ENCODE measurements around the gene ARCN1.

Gene ARCN1

GRCh38 chr11:118619444-118620197 is 47.4 kb downstream of the ARCN1 start:
- no peak for DNase-seq (ENCODE audit: insufficient read length)
- no peak for FAIRE-seq
- TF ChIP-seq POLR2A (IDR thresholded peaks at IDR 0.05; ENCODE audit: low read depth, low read length) (no peak), POLR2AphosphoS5 (IDR thresholded peaks at IDR 0.05; ENCODE audit: low read depth, low read length) (no peak), TAF1 (IDR thresholded peaks at IDR 0.05; ENCODE audit: borderline replicate concordance, low read depth, low read length) (no peak)

DNA sequence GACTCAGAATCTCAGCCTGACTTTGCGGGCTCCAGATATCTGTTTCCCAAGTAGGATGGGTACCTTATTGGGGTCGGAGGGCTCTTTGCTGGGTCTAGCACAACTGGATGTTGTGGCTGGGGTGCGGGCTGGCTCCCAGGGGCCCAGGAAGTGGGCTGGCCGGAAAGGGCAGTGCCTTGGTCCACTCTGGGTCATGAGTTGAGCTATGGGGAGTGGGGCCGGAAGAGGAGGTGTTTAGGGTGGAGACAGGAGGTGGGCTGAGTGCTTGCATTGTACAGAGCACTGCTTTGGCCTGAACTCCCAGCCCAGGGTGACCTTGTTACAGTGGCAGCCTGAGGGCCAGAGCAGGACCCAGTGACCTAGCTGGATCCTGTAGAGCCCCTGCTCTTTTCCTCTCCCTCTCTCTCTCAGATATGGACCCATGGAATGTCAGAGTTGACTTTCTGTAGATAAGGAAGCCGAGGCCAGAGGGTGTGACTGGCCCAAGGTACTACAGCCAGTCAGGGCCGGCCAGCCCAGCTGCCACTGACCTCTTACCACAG is 48.4 kb downstream of the ARCN1 start:
- no peak for FAIRE-seq
- no peak for DNase-seq (ENCODE audit: insufficient read length)

GRCh38 chr11:118621071-118621783 is 49.0 kb downstream of the ARCN1 start:
- FAIRE-seq: no peak
- no peak for TF ChIP-seq TAF1 (IDR thresholded peaks at IDR 0.05; ENCODE audit: borderline replicate concordance, low read depth, low read length)
- TF ChIP-seq POLR2AphosphoS5 (IDR thresholded peaks at IDR 0.05; ENCODE audit: low read depth, low read length): no peak
- TF ChIP-seq POLR2A (IDR thresholded peaks at IDR 0.05; ENCODE audit: low read depth, low read length): no peak
- no peak for DNase-seq (ENCODE audit: insufficient read length)

More for the DNA sequence above, 48.4 kb downstream of the ARCN1 start:
- no peak for TF ChIP-seq TAF1 (IDR thresholded peaks at IDR 0.05; ENCODE audit: borderline replicate concordance, low read depth, low read length)
- no peak for TF ChIP-seq POLR2AphosphoS5 (IDR thresholded peaks at IDR 0.05; ENCODE audit: low read depth, low read length)
- TF ChIP-seq POLR2A (IDR thresholded peaks at IDR 0.05; ENCODE audit: low read depth, low read length): no peak

- FAIRE-seq (no peak), DNase-seq (ENCODE audit: insufficient read length) (no peak)
- no peak for TF ChIP-seq POLR2AphosphoS5 (IDR thresholded peaks at IDR 0.05; ENCODE audit: low read depth, low read length)
- no peak for TF ChIP-seq TAF1 (IDR thresholded peaks at IDR 0.05; ENCODE audit: borderline replicate concordance, low read depth, low read length)
- no peak for TF ChIP-seq POLR2A (IDR thresholded peaks at IDR 0.05; ENCODE audit: low read depth, low read length)
Observed at GRCh38 chr11:118621784-118622375, 49.7 kb downstream of the ARCN1 start.

- TF ChIP-seq TAF1 (IDR thresholded peaks at IDR 0.05; ENCODE audit: borderline replicate concordance, low read depth, low read length): no peak
- FAIRE-seq (no peak), DNase-seq (ENCODE audit: insufficient read length) (no peak)
Observed at GRCh38 chr11:118622376-118623268, 50.4 kb downstream of the ARCN1 start.

GRCh38 chr11:118623269-118623655 is 51.1 kb downstream of the ARCN1 start:
- TF ChIP-seq POLR2A (IDR thresholded peaks at IDR 0.05; ENCODE audit: low read depth, low read length): no peak
- no peak for TF ChIP-seq TAF1 (IDR thresholded peaks at IDR 0.05; ENCODE audit: borderline replicate concordance, low read depth, low read length)
- TF ChIP-seq POLR2AphosphoS5 (IDR thresholded peaks at IDR 0.05; ENCODE audit: low read depth, low read length): no peak
- FAIRE-seq: no peak
- DNase-seq (ENCODE audit: insufficient read length): no peak

- DNase-seq (ENCODE audit: insufficient read length) (no peak), FAIRE-seq (no peak)
- no peak for TF ChIP-seq POLR2A (IDR thresholded peaks at IDR 0.05; ENCODE audit: low read depth, low read length)
- no peak for TF ChIP-seq POLR2AphosphoS5 (IDR thresholded peaks at IDR 0.05; ENCODE audit: low read depth, low read length)
- TF ChIP-seq TAF1 (IDR thresholded peaks at IDR 0.05; ENCODE audit: borderline replicate concordance, low read depth, low read length): no peak
Observed at GRCh38 chr11:118625036-118625690, 53.0 kb downstream of the ARCN1 start.

GRCh38 chr11:118625976-118626375 is 53.8 kb downstream of the ARCN1 start:
- no peak for FAIRE-seq
- no peak for DNase-seq (ENCODE audit: insufficient read length)
- TF ChIP-seq TAF1 (IDR thresholded peaks at IDR 0.05; ENCODE audit: borderline replicate concordance, low read depth, low read length): no peak
- TF ChIP-seq POLR2A (IDR thresholded peaks at IDR 0.05; ENCODE audit: low read depth, low read length): no peak
- no peak for TF ChIP-seq POLR2AphosphoS5 (IDR thresholded peaks at IDR 0.05; ENCODE audit: low read depth, low read length)

DNA sequence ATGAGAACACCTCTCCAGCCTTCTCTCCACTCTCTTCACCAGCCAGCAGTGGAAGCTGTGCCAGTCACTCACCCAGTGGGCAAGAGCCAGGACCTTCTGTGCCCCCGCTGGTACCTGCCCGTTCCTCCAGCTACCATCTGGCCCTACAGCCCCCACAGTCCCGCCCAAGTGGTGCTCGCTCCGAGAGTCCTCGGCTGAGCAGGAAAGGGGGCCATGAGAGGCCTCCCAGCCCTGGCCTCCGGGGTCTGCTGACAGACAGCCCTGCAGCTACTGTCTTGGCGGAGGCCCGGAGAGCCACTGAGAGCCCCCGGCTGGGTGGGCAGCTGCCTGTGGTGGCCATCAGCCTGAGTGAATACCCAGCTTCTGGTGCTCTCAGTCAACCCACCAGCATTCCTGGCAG is 55.4 kb downstream of the ARCN1 start:
- DNase-seq (ENCODE audit: insufficient read length): no peak
- TF ChIP-seq POLR2A (IDR thresholded peaks at IDR 0.05; ENCODE audit: low read depth, low read length) (no peak), TAF1 (IDR thresholded peaks at IDR 0.05; ENCODE audit: borderline replicate concordance, low read depth, low read length) (no peak), POLR2AphosphoS5 (IDR thresholded peaks at IDR 0.05; ENCODE audit: low read depth, low read length) (no peak)
- FAIRE-seq: no peak

DNA sequence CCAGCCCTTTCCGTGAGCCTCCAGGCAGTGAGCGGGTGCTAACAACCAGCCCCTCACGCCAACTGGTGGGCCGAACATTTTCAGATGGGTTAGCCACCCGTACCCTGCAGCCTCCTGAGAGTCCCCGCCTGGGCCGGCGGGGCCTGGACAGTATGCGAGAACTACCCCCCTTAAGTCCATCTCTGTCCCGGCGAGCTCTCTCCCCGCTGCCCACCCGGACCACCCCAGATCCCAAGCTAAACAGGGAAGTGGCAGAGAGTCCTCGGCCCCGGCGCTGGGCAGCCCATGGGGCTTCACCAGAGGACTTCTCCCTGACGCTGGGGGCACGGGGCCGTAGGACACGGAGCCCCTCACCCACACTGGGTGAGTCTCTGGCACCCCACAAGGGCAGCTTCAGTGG is 55.8 kb downstream of the ARCN1 start:
- FAIRE-seq (no peak), DNase-seq (ENCODE audit: insufficient read length) (no peak)
- no peak for TF ChIP-seq POLR2A (IDR thresholded peaks at IDR 0.05; ENCODE audit: low read depth, low read length)
- no peak for TF ChIP-seq TAF1 (IDR thresholded peaks at IDR 0.05; ENCODE audit: borderline replicate concordance, low read depth, low read length)
- no peak for TF ChIP-seq POLR2AphosphoS5 (IDR thresholded peaks at IDR 0.05; ENCODE audit: low read depth, low read length)
